Measurements from ENCODE around the gene KCNQ1OT1.

KCNQ1OT1 gene

GRCh38 chr11:2685566-2686359, 14.0 kb downstream of the KCNQ1OT1 start:
- DNase-seq, result no peak

GRCh38 chr11:2685051-2685450, 14.7 kb downstream of the KCNQ1OT1 start:
- no peak for DNase-seq

DNA sequence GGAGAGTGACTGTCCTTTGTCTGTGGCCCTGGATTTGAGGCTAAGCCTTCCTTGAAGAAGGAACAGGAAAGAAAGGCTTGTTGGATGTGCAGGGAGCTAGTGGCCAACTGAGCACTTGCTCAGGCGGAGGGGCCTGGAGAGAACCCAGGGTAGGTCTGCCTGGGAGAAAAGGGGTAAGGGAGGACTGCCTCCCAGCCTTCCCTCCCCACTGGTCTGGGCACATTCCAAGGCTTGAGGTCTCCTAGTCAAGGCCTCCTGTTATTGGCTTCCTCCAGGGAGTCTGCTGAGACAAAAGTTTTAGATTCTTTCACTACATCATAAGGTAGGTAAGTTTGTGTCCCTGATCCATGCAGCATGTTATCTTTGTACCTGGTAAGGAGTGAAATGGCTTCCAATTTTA, 15.2 kb downstream of the KCNQ1OT1 start:
- no peak for DNase-seq

DNA sequence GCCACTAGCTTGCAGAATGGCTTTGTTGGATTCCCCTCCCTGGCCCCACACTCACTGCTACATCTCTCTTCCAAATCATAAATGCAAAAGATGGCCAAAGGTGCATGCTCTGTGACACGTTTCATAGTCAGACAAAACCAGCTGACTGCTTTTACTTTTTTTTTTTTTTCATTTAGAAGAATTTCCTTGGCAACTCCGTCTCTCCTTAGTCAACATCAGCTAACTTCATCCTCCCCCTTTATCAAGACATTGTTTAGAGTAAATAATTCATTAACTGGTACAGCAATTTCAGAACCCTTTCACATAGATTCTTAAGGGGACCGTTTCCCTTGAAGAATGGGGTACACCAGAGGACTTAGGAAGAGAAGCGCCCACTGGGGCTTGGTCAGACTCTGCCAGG, 16.0 kb downstream of the KCNQ1OT1 start:
- no peak for DNase-seq

- DNase-seq, result no peak
Measured at GRCh38 chr11:2681408-2682145, 18.2 kb downstream of the KCNQ1OT1 start.

DNA sequence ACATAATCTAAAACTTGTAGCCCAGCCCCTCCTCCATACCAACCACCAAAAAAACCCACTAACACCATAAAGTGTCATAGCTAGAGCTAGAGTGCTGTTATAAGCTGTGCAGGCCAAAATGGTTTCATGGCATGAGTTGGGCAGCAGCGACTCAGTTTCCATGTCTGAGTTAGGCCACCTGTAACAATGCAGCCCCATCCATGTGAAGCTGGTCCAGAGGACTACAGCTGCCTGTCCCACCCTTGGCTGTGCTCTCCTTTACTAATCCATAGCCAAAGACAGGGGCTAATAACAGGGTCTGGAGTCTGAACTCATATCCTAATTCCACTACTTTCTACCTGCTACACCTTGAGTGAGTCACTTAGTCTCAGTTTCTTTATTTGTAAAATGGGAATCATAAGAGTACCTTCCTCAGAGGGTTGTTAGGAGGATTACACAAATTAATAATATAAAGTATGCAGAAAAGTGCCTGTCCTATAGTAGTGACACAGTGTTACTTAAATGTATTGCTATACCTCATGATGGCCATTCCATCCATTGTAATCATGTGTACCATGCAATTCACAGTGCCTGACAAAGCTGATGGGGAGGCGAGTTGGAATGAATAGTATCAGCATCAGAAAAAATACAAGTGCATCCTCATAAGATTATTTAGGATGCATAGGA, 20.6 kb downstream of the KCNQ1OT1 start:
- DNase-seq, result no peak

DNA sequence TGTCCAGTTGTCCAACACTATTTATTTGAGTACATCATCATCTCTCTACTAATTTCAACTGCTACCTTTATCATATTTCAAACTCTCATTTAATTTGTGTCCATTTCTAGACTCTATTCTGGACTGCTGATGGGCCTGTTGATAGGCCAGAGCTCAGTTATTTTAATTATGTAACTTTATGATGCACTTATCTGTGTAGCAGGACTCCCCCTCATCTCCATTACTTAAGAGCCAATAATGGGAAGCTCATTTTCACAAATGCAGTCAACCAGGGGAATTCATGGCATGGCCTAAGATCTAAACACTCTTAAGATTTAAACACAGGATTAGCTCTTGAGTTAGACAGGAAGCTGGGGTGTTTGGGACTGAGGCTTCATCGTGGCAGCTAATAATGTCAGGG, 21.4 kb downstream of the KCNQ1OT1 start:
- no peak for DNase-seq

- no peak for DNase-seq
Measured at GRCh38 chr11:2677127-2677526, 22.7 kb downstream of the KCNQ1OT1 start.

DNA sequence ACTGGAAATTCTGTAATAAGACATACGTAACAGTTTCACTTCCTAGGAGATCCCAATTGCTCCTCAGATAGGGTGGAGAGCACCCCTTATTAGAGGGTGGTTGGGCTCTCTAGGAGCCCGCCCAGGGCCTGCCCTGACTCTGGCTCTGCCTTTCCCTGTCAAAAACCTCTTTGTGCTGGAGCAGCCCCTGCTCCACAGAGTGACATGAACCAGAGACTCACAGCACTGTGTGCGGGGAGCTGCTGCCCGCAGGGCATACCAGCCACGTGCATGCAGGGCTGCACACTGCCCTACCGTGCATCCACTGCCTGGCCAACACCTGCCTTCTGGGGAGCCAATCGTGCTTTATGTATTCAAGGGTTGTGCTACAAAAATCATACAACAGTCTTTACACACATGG, 24.3 kb downstream of the KCNQ1OT1 start:
- no peak for DNase-seq

DNA sequence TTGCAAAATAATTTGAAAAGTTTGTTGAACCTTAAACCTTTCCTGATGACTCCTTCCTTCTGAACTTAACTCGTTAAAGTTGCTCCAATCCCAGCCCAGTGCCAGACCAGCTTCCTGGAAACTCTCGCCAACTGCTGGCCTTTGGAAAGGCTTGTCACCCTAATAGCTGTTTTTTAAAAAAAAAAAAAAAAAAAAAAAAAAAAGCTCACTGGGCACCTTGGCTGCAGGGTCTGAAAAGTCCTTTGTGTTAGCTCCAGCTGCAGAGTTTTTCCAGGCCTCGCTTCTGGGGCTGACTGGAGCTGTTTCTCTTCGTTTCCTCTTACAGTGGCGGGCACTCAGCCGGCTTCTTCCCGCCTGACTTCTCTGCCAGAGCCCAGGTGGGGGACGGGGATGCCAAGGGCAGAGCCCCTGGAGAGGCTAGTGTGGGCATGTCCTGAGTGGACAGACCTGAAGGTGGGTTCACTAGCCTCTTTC, 25.1 kb downstream of the KCNQ1OT1 start:
- no peak for DNase-seq

- no peak for DNase-seq
Measured at GRCh38 chr11:2673871-2674471, 25.8 kb downstream of the KCNQ1OT1 start.

- no peak for DNase-seq
Measured at GRCh38 chr11:2673250-2673610, 26.6 kb downstream of the KCNQ1OT1 start.

GRCh38 chr11:2672553-2673249, 27.1 kb downstream of the KCNQ1OT1 start:
- no peak for DNase-seq

DNA sequence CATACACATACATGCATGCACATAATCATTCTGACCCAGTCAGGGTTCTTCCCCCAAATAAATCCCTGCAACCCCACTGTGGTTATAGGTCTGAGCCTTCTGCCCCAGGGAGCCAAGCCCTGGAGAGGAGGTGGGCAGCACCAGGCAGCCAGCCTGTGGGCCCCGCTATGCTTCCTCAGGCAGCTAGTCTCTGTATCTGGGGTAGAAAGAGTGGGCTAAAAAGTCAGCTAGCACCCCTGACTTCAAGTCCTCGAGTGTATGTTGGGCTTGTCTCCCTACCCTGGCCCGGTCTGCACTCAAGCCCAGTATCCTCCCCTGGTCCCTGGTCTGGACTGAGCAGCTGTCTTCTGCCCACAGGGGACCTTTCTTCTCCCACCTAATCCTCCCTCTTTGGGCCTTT, 28.0 kb downstream of the KCNQ1OT1 start:
- no peak for DNase-seq

DNA sequence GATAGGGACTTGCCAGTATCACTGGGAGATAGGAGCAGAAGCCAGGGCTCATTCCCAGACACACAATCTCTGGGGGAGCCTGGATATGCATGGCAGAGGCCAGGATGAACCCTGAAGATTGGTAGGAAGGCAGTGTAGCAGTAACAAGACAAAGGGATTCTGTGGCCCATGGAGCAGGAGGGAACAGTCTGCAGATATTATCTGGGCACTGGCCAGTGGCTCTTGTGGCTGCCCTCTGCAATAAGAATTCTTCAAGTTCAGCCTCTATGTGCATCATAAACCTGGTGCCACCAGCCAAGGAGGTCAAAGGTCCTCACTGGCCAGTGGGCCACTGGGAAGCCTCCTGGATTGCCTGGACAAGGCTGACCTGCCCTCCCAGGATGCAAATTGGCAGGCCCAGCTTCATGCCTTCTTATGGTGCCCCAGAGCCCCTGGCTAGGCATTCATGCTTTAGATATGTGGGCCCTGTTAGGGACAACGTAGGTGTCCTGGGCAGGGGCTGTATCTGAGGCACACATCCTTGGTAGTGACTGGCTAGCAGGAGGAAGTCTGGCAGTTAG, 29.2 kb downstream of the KCNQ1OT1 start:
- DNase-seq, result no peak

- no peak for DNase-seq
Measured at GRCh38 chr11:2669634-2670469, 29.9 kb downstream of the KCNQ1OT1 start.

DNA sequence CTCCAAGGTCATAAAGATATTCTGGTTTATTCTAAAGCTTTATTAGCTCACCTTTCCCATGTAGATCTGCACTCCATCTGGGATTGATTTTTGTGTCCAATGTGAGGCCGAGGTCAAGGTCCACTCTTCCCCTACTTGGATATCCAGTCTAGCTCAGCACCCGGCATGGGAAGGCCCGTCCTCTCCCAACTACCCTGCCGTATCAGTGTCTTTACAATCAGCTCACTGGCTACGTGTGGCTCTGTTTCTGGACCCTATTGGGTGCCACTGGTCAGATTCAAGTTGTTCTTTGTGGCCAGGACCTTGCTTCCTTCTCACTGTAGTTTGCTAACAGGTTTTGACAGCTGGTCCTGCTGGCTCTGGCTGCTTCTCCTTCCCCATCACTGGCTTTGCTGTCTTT, 30.9 kb downstream of the KCNQ1OT1 start:
- DNase-seq, result no peak

DNA sequence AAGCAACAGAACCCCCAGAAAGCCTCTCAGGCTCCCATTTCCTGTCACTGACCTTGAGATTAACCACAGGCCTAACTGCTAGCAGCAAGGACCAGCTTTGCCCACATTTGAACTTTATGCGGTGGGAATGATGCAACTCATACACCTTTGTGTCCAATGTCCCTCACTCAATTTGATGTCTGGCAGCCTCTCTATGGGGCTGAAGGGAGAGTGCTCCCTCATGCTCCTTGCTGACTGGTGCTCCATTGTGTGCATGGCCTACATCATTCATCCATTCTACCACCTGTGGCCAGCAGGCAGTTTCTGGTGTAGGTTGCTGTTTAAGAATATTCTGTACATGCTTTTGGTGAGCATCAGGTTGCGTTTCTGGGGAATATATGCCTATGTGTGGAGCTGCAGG, 31.9 kb downstream of the KCNQ1OT1 start:
- DNase-seq, result no peak

- DNase-seq, result no peak
Measured at GRCh38 chr11:2666828-2667570, 32.8 kb downstream of the KCNQ1OT1 start.

GRCh38 chr11:2666401-2666741, 33.4 kb downstream of the KCNQ1OT1 start:
- no peak for DNase-seq

All from CD4-positive, alpha-beta T cell treated with Interleukin-6 for 4 hours (primary cell).